ENCODE results near the gene MYO7B. TPM values are rescaled to one million over a fixed set of nuclear protein-coding genes. Genes with fewer than 3 reads are reported as not detected.

MYO7B gene
- total and polyA plus RNA-seq, 9 of the 15 experiments (the other 6 are each of a cell fraction or from before 2014, with no cell fraction given) = 0.08 TPM; not detected in 8

DNA sequence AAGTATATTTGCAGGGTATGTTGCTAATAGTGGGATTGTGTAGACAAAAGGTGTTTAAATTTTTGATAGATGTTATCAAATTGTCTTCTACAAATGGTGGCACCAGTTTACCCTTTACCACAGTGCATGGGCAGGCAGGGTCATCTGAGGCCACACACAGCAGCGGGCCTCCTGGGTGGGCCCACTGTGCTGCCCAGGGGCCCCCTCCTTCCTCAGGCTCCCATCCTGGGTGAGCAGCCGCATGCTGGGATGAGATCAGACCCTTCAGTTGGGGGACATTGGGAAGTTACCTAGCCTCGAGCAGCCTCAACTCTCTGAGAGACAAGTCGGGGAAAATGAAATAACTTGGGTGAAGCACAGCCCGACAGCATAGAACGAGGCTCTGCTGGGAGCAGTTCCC, 9.7 kb downstream of the MYO7B start:
- CTCF ChIA-PET (ENCODE audit: low intra/inter-chr PET ratio) = no interaction called here
- no peaks in the 10 kb centered on the region for H3K9me3 ChIP-seq (replicated peaks; ENCODE audit: control insufficient read depth, insufficient read depth, low read depth, low read length)

More for the DNA sequence above, 9.7 kb downstream of the MYO7B start:
- Histone ChIP-seq H3K79me2 (ENCODE audit: control insufficient read depth, insufficient read depth, low read length) (no peaks in the 10 kb centered on the region), H3K27ac (ENCODE audit: extremely low read depth, low read depth, low read length) (no peak overlapping the region), H3K9me1 (ENCODE audit: control insufficient read depth, insufficient read depth, low read length) (no peaks in the 10 kb centered on the region), H4K20me1 (replicated peaks; ENCODE audit: control insufficient read depth, insufficient read depth, low read length) (no peaks in the 10 kb centered on the region), H3K4me1 (replicated peaks in 1 of 2; ENCODE audit: control insufficient read depth in 2 of 2, insufficient read depth in 2 of 2, low read length in 2 of 2) (peaks cover 12% of the 10 kb centered on the region in 2 experiments; a peak in 4 of 5 replicates), H3K9ac (ENCODE audit: insufficient read depth in 1 of 2, low read depth in 2 of 2, low read length in 2 of 2) (no peak overlapping the region), H3K36me3 (ENCODE audit: control insufficient read depth, insufficient read depth, low read length) (no peaks in the 10 kb centered on the region), H3K4me3 (no peak overlapping the region), H3K4me2 (ENCODE audit: insufficient read depth, low read length) (no peak overlapping the region), H3K27me3 (ENCODE audit: control insufficient read depth in 2 of 2, insufficient read depth in 2 of 2, low read length in 2 of 2) (peaks cover 8 to 40% of the 10 kb centered on the region in 2 experiments; a peak in 4 of 5 replicates), H2AFZ (ENCODE audit: low read depth, low read length) (no peak overlapping the region)
- FAIRE-seq = no peak
- POLR2A ChIA-PET = no interaction called here
- no peak for DNase-seq (ENCODE audit: extremely low read depth in 1 of 4, low spot score in 3 of 4)
- 18% methylated on average over 6 of the region's 6 CpGs for WGBS (ENCODE audit: insufficient coverage, low coverage, missing lambda C conversion rate)
- intact Hi-C loops (cut with micrococcal nuclease) (no loop called here), in situ Hi-C loops (cut with MboI) (no loop called here)
- no peak for ATAC-seq
- TF ChIP-seq CXXC5 (CRISPR knock-in tag; IDR thresholded peaks at IDR 0.05) = no peak
- TF ChIP-seq, protein P1, sequence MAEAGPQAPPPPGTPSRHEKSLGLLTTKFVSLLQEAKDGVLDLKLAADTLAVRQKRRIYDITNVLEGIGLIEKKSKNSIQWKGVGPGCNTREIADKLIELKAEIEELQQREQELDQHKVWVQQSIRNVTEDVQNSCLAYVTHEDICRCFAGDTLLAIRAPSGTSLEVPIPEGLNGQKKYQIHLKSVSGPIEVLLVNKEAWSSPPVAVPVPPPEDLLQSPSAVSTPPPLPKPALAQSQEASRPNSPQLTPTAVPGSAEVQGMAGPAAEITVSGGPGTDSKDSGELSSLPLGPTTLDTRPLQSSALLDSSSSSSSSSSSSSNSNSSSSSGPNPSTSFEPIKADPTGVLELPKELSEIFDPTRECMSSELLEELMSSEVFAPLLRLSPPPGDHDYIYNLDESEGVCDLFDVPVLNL (CRISPR knock-in tag; IDR thresholded peaks at IDR 0.05; ENCODE audit: low read depth) = no peak
- no peak for TF ChIP-seq LEF1 (IDR thresholded peaks at IDR 0.05)
- no peak for TF ChIP-seq CAMTA2 (CRISPR knock-in tag; conservative IDR thresholded peaks at IDR 0.05)
- no peak for TF ChIP-seq ZNF197 (CRISPR knock-in tag; IDR thresholded peaks at IDR 0.05; ENCODE audit: low read depth)
- TF ChIP-seq POLR2B (IDR thresholded peaks at IDR 0.05; ENCODE audit: low read depth, partially characterized antibody) = no peak
- no peak for TF ChIP-seq SMAD2 (IDR thresholded peaks at IDR 0.05; ENCODE audit: low read depth, low read length)
- no peak for TF ChIP-seq DDX20 (tag; IDR thresholded peaks at IDR 0.05; ENCODE audit: low read depth)
- no peak for TF ChIP-seq NEUROD1 (IDR thresholded peaks at IDR 0.05; ENCODE audit: borderline replicate concordance, low read depth, low read length, partially characterized antibody)
- no peak for TF ChIP-seq ZNF184 (CRISPR knock-in tag; IDR thresholded peaks at IDR 0.05)
- no peak for TF ChIP-seq CTCFL (IDR thresholded peaks at IDR 0.05; ENCODE audit: borderline replicate concordance, insufficient read depth, low read depth, low read length, poor library complexity, severe bottlenecking)
- no peak for TF ChIP-seq GTF2E2 (tag; IDR thresholded peaks at IDR 0.05)
- TF ChIP-seq SREBF2 (CRISPR knock-in tag; IDR thresholded peaks at IDR 0.05) = no peak
- no peak for TF ChIP-seq XRCC5 (IDR thresholded peaks at IDR 0.05; ENCODE audit: low read depth, low read length)
- TF ChIP-seq SOX6 (IDR thresholded peaks at IDR 0.05) = no peak
- no peak for TF ChIP-seq SRSF9 (IDR thresholded peaks at IDR 0.05; ENCODE audit: borderline replicate concordance, low read depth, low read length)
- TF ChIP-seq NR4A1 (CRISPR knock-in tag; IDR thresholded peaks at IDR 0.05) = no peak
- no peak for TF ChIP-seq NR4A1 (tag; IDR thresholded peaks at IDR 0.05)
- BruUV-seq (replicated peaks) = no TSS peak

Data from K562 (cell line).